Measurements from ENCODE around the gene UROC1. TPM values are rescaled to one million over a fixed set of nuclear protein-coding genes. Genes with fewer than 3 reads are reported as not detected.

The UROC1 gene
- total and polyA plus RNA-seq, 2 of the 4 experiments (the other 2 are of a cell fraction): not detected

GRCh38 chr3:126445506-126445905, 72.1 kb downstream of the UROC1 start:
- DNase-seq: no peak
- no peak overlapping the region for H3K18ac ChIP-seq (ENCODE audit: low read depth, low read length)
- no peak overlapping the region for H3K9ac ChIP-seq (ENCODE audit: low read depth, low read length)
- H3K4ac ChIP-seq (ENCODE audit: low read depth, low read length): no peak overlapping the region
- H2AK5ac ChIP-seq (ENCODE audit: low read depth, low read length): no peak overlapping the region
- H3K79me1 ChIP-seq (ENCODE audit: low read depth in 1 of 2, low read length in 2 of 2): peaks cover 0 to 5% of the 10 kb centered on the region in 2 experiments; a peak in 3 of 4 replicates
- no peak overlapping the region for H3K56ac ChIP-seq (ENCODE audit: extremely low read depth, insufficient read depth, low read length)
- no peak overlapping the region for H2BK5ac ChIP-seq (ENCODE audit: low read depth, low read length, poor library complexity, severe bottlenecking)
- peaks cover 16% of the 10 kb centered on the region; the same call in 1 of the 2 replicates for H3K9me1 ChIP-seq (ENCODE audit: insufficient read depth, low read length)
- H3K23ac ChIP-seq (ENCODE audit: low read depth, low read length): no peak overlapping the region; the same call in 1 of the 2 replicates
- no TSS peak for BruUV-seq (replicated peaks)
- H3K4me3 ChIP-seq (ENCODE audit: insufficient read depth, low read depth, low read length): no peak overlapping the region
- no peak overlapping the region for H3K4me2 ChIP-seq (ENCODE audit: low read depth, low read length)
- in situ Hi-C loops (cut with MboI; ENCODE audit: low sequenced_read_pairs): no loop called here
- no peak overlapping the region for H2BK20ac ChIP-seq (ENCODE audit: low read depth, low read length)
- CTCF ChIA-PET: no interaction called here
- H3K4me1 ChIP-seq (ENCODE audit: control insufficient read depth, insufficient read depth, low read length): peaks cover 9% of the 10 kb centered on the region
- intact Hi-C loops (cut with micrococcal nuclease): no loop called here
- no peak for ATAC-seq (ENCODE audit: low read depth)
- no peak for TF ChIP-seq ELK1 (IDR thresholded peaks at IDR 0.05; ENCODE audit: borderline replicate concordance, low read depth, low read length)
- no peak for TF ChIP-seq MAFK (IDR thresholded peaks at IDR 0.05; ENCODE audit: low read depth, low read length)
- TF ChIP-seq CHD1 (IDR thresholded peaks at IDR 0.05; ENCODE audit: low read depth, low read length): no peak
- TF ChIP-seq USF2 (IDR thresholded peaks at IDR 0.05; ENCODE audit: low read depth, low read length): no peak
- WGBS, 2 experiments (ENCODE audit: extremely low coverage in 2 of 2, insufficient read length in 1 of 2): 86% methylated on average over 2 of the region's 5 CpGs; no CpG with 5 or more reads in 1 of the 2 experiments
- no peak overlapping the region for H3K14ac ChIP-seq (replicated peaks; ENCODE audit: low read depth, low read length)
- H4K5ac ChIP-seq (ENCODE audit: low read depth, low read length): no peak overlapping the region
- H4K91ac ChIP-seq (ENCODE audit: insufficient read depth, low read depth, low read length): no peak overlapping the region
- peaks cover 1% of the 10 kb centered on the region for H3K36me3 ChIP-seq (ENCODE audit: control insufficient read depth, insufficient read depth, low read length)
- no peak overlapping the region for H2AFZ ChIP-seq (replicated peaks; ENCODE audit: low read length, poor library complexity)
- H2AK9ac ChIP-seq (replicated peaks; ENCODE audit: low read depth, low read length, poor library complexity): no peak overlapping the region
- dilution Hi-C loops (cut with HindIII; ENCODE audit: low sequenced_read_pairs, unreplicated experiment): no loop called here
- POLR2A ChIA-PET (ENCODE audit: unreplicated experiment): no interaction called here
- no peak overlapping the region for H2BK15ac ChIP-seq (ENCODE audit: low read depth, low read length)
- no peaks in the 10 kb centered on the region for H3K27me3 ChIP-seq (ENCODE audit: control insufficient read depth, insufficient read depth, low read length)
- H3K9me3 ChIP-seq (ENCODE audit: control insufficient read depth, insufficient read depth, low read length): no peaks in the 10 kb centered on the region
- H3K27ac ChIP-seq (ENCODE audit: insufficient read depth, low read length): no peak overlapping the region
- H4K8ac ChIP-seq (ENCODE audit: low read depth in 2 of 2, low read length in 2 of 2): no peak overlapping the region
- H4K20me1 ChIP-seq (ENCODE audit: insufficient read depth, low read length): peaks cover 8% of the 10 kb centered on the region; the same call in 1 of the 2 replicates
- H2BK120ac ChIP-seq (ENCODE audit: low read depth, low read length): no peak overlapping the region
